HG02623 (cell line): Measurements from ENCODE around the gene MLH3.
A peak's percentile ranks its signal among the peaks of the same experiment; 100 is the strongest.
"Not testable (repeated sequence)": the region's sequence is repeated elsewhere in the genome, so short reads cannot be mapped to it uniquely, and the experiment has no call there.

Experiments
- ATAC-seq: cut with Tn5 transposase; IDR thresholded peaks from one replicate; pipeline ENCODE4 v1.9.1; 2021; ENCODE audit warnings: moderate library complexity; ENCODE audit not compliant: unreplicated experiment

Gene MLH3

DNA sequence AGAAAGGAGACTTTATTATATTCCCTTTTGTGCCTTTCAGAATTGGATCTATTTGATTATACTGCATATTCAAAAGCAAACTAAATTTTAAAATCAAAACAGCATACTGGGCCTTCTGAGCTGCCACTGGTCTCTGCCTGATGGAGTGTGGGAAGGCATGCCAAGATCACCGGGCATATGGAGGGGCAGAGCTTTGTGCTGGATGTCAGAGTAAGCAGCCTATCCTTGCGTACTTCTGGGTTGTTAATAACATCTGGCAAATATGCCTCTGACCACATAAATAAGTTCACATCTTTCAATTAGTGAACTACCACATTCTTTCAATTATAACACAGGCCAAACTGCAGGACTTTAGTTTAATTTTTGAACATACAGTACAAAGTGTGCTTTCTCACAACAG lies 18.3 kb downstream of the MLH3 start:
- ATAC-seq, result no peak

DNA sequence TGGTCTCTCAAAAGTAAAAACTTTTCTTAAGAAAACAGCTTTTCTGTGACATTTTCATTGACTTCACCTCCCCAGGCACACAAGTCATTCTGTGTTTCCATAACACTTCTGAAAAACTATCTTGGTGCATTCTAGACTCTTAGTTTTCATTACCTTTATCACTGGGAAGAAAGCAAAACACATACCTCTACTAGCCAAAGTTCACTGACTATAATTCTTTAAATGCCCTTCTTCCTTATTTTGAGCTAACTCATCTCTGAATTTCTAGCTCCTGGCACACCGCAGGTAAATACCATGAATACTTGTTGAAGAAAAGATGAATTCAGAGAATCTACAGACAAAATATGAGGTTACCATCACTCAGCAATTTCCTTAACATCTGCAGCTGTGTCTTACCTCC lies 21.1 kb downstream of the MLH3 start:
- ATAC-seq, result no peak

DNA sequence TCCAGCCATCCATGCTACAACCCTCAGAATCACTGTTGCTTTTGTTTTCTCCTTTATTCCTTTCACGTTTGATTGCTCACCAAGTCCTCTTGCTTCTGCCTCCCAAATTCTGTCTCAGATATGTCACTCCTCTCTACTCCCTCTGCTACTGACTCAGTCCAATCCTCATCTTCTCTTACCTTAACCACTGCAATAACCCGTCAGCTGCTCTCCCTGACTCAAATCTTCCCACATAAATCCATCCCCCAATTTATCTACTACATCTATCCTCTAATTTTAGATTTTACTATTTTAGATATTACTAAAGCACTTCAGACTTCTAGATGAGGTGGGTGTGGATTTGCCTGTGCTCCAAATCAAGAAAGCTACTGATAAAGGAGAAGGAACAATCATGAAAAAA lies 25.4 kb downstream of the MLH3 start:
- no peak for ATAC-seq

DNA sequence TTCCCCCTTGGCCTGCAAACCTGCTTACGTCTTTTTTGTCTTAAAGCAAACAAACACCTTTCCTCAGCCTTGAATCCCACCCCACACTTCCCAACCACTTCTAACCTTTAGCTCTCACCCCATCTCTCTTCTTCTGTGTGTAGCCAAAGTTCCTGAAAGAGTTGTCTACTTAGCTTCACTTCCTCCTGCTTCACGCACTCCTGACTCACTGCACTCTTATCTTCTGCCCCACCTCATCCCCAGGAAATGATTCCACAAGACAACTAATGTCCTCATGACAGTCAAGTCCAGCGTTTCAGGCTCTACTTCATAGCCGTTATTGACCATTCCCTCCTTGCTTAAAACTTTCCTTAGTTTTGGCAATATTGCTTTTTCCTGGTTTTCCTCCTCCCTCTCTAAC lies 26.2 kb downstream of the MLH3 start:
- ATAC-seq, result no peak

DNA sequence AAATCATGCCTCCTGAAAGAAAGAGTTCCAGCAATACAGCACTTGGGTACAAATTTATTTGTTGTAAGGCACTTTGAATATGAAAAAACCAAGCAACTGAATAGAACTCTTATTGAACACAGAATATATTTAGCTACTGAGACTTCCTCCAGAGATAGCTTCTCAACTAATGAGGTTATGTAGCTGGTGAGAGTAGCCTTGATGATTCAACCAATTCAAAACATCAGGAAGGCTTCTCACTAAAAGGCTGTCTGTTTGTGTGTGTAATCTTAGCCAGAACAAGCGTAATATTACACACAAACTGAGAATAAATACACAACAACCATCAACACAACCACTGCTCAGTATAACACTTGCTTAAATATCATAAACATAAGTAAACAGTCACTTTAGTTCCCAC lies 28.2 kb downstream of the MLH3 start:
- ATAC-seq, result no peak

DNA sequence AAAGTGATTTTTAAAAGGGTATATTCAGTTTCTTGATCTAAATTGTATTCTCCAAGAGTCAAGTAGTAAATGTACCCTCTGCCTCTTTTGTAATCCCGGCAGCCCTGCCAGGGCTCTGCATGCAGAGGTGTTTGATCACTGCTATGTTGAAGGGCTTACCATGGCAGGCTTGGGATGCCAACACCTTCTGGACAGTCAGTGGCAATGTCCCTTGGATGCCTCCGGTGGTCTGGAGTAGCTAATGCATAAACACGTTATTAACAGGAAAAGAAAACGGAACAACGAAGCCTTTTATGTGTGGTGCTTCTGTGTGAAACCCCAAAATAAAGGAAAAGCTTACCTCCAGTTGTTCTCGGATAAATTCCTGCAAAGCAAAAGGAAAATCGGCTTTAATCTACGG lies 28.6 kb downstream of the MLH3 start:
- no peak for ATAC-seq

DNA sequence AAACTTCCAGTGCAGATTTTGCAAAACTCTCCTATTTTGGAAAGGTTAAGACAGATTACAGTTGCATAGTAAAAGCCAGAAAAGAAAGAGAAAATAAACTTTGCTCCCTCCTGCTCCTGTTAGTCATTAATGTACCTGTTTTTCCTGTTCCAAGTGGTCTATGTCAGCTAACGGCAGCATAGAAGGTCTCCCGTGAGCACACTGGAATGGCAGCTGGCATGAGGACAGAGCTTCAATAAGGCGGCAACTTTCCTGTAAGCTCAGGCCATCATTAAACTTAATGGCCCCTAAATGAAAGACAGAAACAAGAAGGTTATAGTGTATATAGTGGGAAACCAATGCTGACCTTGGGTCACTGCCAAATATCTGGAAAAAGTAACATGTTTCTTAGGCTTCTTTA lies 32.6 kb downstream of the MLH3 start:
- ATAC-seq, result no peak

DNA sequence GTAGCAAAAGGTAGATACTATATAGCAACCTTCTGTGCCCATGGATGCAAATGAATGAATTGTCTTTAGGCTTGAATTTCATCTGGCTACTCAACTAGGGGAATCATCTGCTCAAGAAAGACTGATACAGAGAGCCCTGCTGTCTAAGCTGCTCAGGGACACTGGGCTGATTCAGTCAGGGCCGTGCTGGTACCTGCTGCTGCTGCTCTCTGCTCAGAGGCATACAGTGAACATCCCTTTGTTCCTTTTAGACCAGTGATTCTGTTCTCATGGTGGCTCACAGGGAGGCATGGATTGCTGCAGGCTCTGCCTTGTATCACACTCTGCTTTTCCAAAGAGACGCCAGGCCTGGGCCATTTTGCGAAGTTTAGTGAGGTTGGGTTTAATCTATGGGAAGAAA lies 34.5 kb downstream of the MLH3 start:
- ATAC-seq, result no peak

DNA sequence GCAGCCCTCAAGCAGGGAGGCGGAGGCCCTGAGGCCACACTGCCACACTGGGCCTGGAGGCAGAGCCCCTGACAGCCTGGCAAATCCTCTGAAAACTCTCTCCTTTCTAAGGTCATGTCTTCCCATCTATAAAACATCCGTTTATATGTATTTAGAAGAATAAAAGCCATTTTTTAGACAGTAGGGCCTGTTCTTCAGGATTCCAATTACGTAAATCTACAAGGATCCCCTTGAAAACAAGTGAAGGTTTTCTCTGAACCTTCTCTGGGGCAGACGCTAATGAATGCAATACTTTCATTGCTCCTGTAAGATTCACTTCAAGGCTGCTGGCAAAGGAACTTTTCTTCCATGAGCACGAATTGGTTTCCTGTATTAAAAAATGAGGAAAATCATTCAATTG lies 35.8 kb downstream of the MLH3 start:
- no peak for ATAC-seq

DNA sequence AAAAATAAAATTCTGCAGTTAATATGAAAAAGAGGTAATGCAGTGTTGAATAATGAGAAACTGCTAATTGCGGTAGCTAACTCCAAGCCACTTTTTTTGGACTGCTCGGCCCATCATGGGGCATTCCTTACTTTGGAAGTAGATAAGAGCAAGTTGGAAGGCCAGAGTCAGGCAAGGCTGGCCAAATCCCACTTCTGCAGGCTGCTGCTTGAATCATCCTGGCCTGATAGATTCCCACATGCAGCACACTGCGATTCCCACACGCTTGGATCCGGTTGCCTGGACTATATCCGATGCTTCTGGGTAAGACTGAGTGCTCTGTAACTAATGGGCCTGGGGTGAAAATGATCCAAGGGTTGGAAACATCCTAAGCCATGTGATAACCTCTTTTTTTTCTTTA lies 38.0 kb downstream of the MLH3 start:
- ATAC-seq, result no peak

DNA sequence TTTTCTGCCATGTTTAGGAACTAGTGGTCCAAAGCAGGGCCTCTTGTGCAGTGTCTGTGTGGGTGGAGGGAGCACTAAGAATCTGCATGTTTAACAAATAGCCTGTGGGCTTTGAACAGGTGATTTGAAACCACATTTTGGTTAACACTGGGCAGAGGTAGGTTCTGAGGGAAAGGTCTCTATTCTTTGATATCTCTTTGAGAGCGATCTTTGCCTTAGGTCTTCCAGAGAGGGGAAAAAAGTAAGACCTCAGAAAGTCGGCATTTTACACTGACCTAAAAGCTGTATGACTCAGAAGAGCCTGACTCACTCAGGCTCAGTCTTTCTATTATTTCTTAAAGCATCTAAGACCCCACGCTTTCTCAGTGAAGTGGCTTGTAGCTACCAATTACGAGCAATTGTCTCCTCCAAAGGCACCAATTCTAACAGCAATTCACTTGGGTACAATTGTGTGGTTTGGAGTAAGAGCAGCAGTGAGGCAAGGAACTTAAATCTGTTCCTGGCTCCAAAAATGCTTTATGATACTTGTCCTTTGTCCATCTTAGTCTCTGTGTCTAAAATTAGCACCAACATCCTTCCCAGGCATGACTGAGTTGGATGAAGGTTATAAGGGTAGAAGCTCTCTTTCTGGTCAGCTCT lies 39.8 kb downstream of the MLH3 start:
- ATAC-seq, result no peak

DNA sequence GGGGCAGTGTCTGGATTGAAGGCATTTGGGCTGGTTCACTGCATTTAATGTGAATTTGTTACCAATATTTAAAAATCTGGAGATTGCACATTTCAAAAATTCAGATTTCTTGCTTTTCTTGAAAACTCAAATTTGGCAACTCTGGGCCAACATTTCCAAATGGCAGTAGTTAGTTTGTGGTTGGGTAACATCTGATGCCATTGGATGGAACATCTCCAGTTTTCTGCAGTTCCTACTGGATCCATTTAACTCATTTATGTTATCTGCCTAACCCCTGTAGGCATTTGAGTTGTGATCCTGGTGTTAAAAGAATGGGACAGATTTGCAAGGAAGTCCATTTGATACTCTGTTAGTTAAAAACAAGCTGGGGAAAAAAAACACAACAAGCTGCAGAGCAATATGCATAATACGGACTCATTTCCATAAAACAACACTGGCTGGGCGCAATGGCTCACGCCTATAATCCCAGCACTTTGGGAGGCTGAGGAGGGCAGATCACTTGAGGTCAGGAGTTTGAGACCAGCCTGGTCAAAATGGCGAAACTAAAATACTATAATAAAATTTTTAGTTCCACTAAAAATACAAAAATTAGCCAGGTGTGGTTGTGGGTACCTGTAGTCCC lies 40.7 kb downstream of the MLH3 start:
- no peak for ATAC-seq

DNA sequence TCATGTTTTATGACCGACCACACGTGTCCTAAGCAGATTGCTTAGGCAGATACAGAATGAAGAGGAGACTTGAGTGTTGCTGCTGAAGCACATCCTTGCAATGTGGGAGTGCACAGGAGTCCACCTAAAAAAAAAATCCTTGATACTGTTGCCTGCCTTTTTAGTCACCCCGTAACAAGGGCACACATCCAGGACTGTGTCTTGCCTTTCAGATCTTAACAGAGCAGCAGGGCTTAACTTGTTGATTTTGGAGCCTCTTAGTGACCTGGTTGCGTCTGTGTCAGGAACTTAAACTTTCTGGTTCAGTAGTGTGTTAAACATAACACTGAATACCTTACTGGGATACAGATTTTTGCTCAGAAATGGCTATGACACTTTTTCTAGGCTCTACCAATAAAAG lies 42.1 kb downstream of the MLH3 start:
- no peak for ATAC-seq

DNA sequence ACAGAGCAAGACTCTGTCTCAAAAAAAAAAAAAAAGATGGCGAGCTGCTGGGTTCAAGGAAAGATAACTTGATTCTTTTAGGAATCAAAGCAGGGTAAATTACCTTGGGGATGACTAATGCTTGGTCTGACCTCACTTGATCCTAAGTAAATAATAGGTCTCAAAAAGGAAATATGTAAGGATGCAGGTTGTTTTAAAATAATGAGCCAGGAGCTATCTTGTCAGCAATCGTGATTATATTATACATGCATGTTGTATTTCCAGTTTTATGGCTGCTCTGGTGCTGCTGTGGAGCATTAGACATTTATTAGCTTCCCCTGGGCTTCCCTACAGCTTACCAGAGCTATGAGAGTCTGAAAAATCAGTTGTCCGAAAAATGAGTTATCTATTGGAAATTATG lies 45.9 kb downstream of the MLH3 start:
- no peak for ATAC-seq

DNA sequence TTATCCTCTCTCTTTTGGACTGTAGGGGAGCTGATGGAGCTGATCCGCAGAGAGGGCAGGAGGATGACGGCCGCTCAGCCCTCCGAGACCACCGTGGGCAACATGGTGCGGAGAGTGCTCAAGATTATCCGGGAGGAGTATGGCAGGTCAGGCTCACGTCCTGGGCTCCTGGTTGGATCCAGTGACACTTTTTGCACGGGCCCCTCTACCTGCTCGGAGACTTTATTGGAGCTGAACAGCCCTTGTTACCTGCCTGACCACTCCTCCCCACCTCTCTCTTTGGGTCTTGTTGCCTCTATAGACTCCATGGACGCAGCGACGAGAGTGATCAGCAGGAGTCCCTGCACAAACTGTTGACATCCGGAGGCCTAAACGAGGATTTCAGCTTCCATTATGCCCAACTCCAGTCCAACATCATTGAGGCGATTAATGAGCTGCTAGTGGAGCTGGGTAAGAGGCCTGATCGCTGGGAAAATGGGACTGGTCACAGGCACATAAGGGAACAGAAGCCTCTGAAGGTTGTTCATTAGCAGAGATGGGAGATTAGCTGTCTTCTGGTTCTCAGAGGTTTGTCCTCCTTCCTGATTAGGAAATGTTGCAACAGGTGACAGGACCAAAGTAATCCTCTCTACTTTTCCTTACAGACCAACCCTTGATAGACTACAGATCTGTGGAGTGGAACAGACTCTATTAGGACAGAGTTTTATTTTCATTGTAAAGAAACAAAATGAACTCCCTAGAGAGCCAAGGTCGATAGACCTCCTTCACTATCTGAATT lies 47.8 kb downstream of the MLH3 start:
- ATAC-seq, result no peak

DNA sequence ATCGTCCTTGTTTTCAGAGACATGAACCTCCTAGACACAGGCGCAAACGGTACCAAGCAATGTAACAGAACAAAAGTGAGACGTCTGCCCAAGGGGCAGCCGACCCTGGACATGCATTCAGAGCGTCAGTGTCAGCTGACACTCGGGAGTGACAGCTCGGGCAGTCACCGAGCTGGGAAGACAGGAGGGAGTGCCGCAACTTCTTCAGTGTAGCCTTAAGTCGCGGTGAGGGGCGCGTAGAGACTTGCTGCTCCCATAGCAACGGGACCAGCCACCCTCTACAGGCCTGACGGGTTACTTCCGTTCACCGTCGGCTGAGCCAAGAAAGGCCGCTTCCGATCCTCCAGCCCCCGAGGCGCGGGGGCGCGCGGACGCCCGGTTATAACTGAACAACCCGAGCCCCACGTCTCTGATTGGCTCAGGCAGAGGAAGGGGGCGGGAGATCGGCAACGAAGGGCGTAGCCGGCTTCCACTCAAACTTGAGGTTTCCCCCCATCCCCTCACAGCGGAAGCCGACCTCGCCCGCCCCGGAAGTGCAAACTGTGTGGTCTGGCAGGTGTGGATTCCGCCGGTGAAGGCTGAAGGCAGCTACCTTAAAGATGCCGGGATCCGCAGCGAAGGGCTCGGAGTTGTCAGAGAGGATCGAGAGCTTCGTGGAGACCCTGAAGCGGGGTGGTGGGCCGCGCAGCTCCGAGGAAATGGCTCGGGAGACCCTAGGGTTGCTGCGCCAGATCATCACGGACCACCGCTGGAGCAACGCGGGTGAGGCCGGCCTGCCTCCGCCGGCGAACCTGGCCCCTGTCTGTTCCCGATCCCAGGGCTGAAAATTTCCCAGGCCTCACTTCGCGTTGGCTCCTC lies 48.6 kb downstream of the MLH3 start, which contains the start of gene EIF2B2:
Gene EIF2B2, plus strand, starts transcription at position 530 of the 858 bp plus-strand sequence. Its CDS starts 70 bp downstream, at position 600.
- peak; percentile 96 for ATAC-seq

DNA sequence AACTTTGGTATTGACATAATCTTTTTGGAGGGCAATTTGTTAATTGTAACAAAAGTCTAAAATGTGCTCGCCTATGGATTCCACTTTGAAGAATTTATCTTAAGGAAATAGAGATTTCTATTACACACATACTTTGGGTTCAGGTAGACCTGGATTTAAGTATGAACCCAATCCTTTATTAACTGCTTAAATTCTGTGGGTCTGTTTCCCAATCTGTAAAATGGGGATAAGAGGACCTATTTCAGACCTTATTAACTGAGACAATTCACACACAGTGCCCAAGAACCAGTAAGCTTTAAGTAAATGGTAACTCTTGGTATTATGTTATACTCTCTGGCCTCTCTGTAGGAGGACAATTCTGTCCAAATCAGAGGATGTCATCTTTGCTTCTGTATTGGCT lies 49.4 kb downstream of the MLH3 start:
- ATAC-seq, result no peak

DNA sequence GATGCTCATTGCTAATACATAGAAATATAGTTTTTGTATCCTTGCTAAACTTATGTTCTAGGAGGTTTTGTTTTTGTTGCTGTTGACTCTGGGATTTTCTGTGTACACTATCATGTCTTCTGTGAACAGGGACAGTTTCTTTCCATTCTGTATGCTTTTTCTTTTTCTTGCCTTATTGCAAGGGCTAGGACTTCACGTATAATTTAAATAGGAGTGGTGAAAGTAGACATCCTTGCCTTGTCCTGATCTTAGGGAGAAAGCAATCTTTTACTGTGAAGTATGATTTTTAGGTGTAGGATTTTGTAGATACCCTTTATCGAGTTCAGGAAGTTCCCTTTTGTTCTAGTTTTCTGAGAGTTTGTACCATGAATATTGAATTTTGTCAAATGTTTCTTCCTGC lies 50.0 kb downstream of the MLH3 start:
- ATAC-seq, result no peak

DNA sequence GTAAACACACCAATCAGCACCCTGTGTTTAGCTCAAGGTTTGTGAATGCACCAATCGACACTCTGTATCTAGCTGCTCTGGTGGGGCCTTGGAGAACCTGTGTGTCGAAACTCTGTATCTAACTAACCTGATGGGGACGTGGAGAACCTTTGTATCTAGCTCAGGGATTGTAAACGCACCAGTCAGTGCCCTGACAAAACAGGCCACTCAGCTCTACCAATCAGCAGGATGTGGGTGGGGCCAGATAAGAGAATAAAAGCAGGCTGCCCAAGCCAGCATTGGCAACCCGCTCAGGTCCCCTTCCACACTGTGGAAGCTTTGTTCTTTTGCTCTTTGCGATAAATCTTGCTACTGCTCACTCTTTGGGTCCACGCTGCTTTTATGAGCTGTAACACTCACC lies 55.5 kb downstream of the MLH3 start:
- not testable (repeated sequence) for ATAC-seq

DNA sequence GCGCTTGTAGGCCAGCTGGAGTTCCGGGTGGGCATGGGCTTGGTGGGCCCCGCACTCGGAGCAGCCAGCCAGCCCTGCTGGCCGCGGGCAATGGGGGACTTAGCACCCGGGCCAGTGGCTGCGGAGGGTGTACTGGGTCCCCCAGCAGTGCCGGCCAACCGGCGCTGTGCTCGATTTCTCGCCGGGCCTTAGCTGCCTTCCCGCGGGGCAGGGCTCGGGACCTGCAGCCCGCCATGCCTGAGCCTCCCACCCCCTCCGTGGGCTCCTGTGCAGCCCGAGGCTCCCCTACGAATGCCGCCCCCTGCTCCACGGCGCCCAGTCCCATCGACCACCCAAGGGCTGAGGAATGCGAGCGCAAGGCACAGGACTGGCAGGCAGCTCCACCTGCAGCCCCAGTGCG lies 57.1 kb downstream of the MLH3 start:
- ATAC-seq, result not testable (repeated sequence)

DNA sequence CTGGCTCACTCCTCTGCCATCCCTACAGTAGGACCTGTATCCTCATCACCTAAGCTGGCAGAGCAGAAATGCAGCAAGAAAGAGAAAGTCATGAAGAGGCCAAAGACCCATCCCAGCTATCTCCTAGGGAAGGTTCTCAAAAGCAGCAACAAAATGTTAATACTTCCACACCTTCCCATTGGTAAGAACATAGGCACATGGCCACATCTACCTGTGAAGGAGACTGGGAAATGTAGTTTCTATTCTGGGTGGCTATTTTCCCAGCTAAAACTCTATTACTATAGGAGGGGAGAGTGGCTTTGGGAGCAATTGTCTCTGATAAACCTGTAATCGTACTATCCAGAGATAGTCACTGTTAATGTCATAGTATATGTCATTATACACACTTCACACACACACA lies 62.3 kb downstream of the MLH3 start:
- no peak for ATAC-seq
